Measurements from ENCODE around the gene MAGEA4. TPM values are rescaled to one million over a fixed set of nuclear protein-coding genes. Genes with fewer than 3 reads are reported as not detected.

The MAGEA4 gene
- not detected for total RNA-seq
- not detected for polyA plus RNA-seq
- long read RNA-seq, donor 1, result 0 reads
- long read RNA-seq, donor 2, result 0 reads
- long read RNA-seq, donor 3, result 0 reads
- long read RNA-seq, donor 4, result 0 reads
- long read RNA-seq, donor 5, result 0 reads

GRCh38 chrX:151912780-151913179 lies at the start of gene MAGEA4:
TSS of gene MAGEA4 (plus strand) at chrX:151912889. CDS start at chrX:151923665, 10,776 bp downstream.
- ATAC-seq (ENCODE audit: insufficient read depth, low FRiP score) (no peak), DNase-seq (no peak)
- H3K36me3 ChIP-seq (ENCODE audit: control insufficient read depth in 4 of 4, insufficient read depth in 4 of 4, low read length in 4 of 4), result no peaks in the 10 kb centered on the region
- H3K27me3 ChIP-seq (ENCODE audit: control insufficient read depth in 3 of 3, insufficient read depth in 3 of 3, low read length in 2 of 3), result no peaks in the 10 kb centered on the region
- TF ChIP-seq CTCF (IDR thresholded peaks at IDR 0.05; ENCODE audit: control extremely low read depth, extremely low read depth), result no peak
- H3K9me3 ChIP-seq (ENCODE audit: control insufficient read depth in 4 of 4, insufficient read depth in 3 of 4, low read length in 3 of 4), result no peaks in the 10 kb centered on the region
- no peaks in the 10 kb centered on the region for H3K4me1 ChIP-seq (ENCODE audit: control insufficient read depth in 5 of 5, insufficient read depth in 5 of 5, low read length in 5 of 5)
- WGBS, 2 donors, result 93 to 95% methylated on average over 8 to 11 of the region's 11 CpGs
- no peak within 1 kb of the TSS for H3K4me3 ChIP-seq
- H3K9ac ChIP-seq (ENCODE audit: insufficient read depth in 1 of 2, low read length in 2 of 2), result no peak within 1 kb of the TSS
- no peak within 1 kb of the TSS for H3K27ac ChIP-seq (ENCODE audit: low read depth in 1 of 2, low read length in 1 of 2)

- WGBS, 2 donors, result 73 to 90% methylated on average over 1 of the region's 1 CpG
- peaks cover 0 to 2% (median 0%) of the 10 kb centered on the region in 3 donors for H3K27me3 ChIP-seq (ENCODE audit: control insufficient read depth in 3 of 3, insufficient read depth in 3 of 3, low read length in 2 of 3)
- H3K9ac ChIP-seq (ENCODE audit: insufficient read depth in 1 of 2, low read length in 2 of 2), result no peak overlapping the region
- H3K27ac ChIP-seq (ENCODE audit: low read depth in 1 of 2, low read length in 1 of 2), result no peak overlapping the region
- no peaks in the 10 kb centered on the region for H3K36me3 ChIP-seq (ENCODE audit: control insufficient read depth in 4 of 4, insufficient read depth in 4 of 4, low read length in 4 of 4)
- no peak for DNase-seq
- no peak for ATAC-seq (ENCODE audit: insufficient read depth, low FRiP score)
- no peak overlapping the region for H3K4me3 ChIP-seq
- H3K9me3 ChIP-seq (ENCODE audit: control insufficient read depth in 4 of 4, insufficient read depth in 3 of 4, low read length in 3 of 4), result peaks cover 0 to 4% (median 1%) of the 10 kb centered on the region in 4 donors
- no peaks in the 10 kb centered on the region for H3K4me1 ChIP-seq (ENCODE audit: control insufficient read depth in 5 of 5, insufficient read depth in 5 of 5, low read length in 5 of 5)
- no peak for TF ChIP-seq CTCF (IDR thresholded peaks at IDR 0.05; ENCODE audit: control extremely low read depth, extremely low read depth)
Observed at GRCh38 chrX:151870602-151871001, 42.1 kb upstream of the MAGEA4 start.

GRCh38 chrX:151871244-151871643 lies 41.4 kb upstream of the MAGEA4 start:
- H3K4me1 ChIP-seq (ENCODE audit: control insufficient read depth in 5 of 5, insufficient read depth in 5 of 5, low read length in 5 of 5), result no peaks in the 10 kb centered on the region
- no peak for DNase-seq
- H3K27me3 ChIP-seq (ENCODE audit: control insufficient read depth in 3 of 3, insufficient read depth in 3 of 3, low read length in 2 of 3), result peaks cover 0 to 2% (median 0%) of the 10 kb centered on the region in 3 donors
- H3K4me3 ChIP-seq, result no peak overlapping the region
- no peak overlapping the region for H3K9ac ChIP-seq (ENCODE audit: insufficient read depth in 1 of 2, low read length in 2 of 2)
- peaks cover 0 to 4% (median 1%) of the 10 kb centered on the region in 4 donors for H3K9me3 ChIP-seq (ENCODE audit: control insufficient read depth in 4 of 4, insufficient read depth in 3 of 4, low read length in 3 of 4)
- no peak overlapping the region for H3K27ac ChIP-seq (ENCODE audit: low read depth in 1 of 2, low read length in 1 of 2)
- TF ChIP-seq CTCF (IDR thresholded peaks at IDR 0.05; ENCODE audit: control extremely low read depth, extremely low read depth), result no peak
- 67 to 82% methylated on average over 3 of the region's 3 CpGs for WGBS, 2 donors
- H3K36me3 ChIP-seq (ENCODE audit: control insufficient read depth in 4 of 4, insufficient read depth in 4 of 4, low read length in 4 of 4), result no peaks in the 10 kb centered on the region
- ATAC-seq (ENCODE audit: insufficient read depth, low FRiP score), result no peak

GRCh38 chrX:151873096-151873495 lies 39.6 kb upstream of the MAGEA4 start:
- H3K27me3 ChIP-seq (ENCODE audit: control insufficient read depth in 3 of 3, insufficient read depth in 3 of 3, low read length in 2 of 3), result peaks cover 0 to 2% (median 0%) of the 10 kb centered on the region in 3 donors
- H3K9me3 ChIP-seq (ENCODE audit: control insufficient read depth in 4 of 4, insufficient read depth in 3 of 4, low read length in 3 of 4), result peaks cover 0 to 10% (median 2%) of the 10 kb centered on the region in 4 donors
- no peak overlapping the region for H3K27ac ChIP-seq (ENCODE audit: low read depth in 1 of 2, low read length in 1 of 2)
- WGBS, 2 donors, result 49 to 89% methylated on average over 2 of the region's 2 CpGs
- DNase-seq (no peak), ATAC-seq (ENCODE audit: insufficient read depth, low FRiP score) (no peak)
- no peaks in the 10 kb centered on the region for H3K36me3 ChIP-seq (ENCODE audit: control insufficient read depth in 4 of 4, insufficient read depth in 4 of 4, low read length in 4 of 4)
- H3K9ac ChIP-seq (ENCODE audit: insufficient read depth in 1 of 2, low read length in 2 of 2), result no peak overlapping the region
- H3K4me3 ChIP-seq, result no peak overlapping the region
- no peaks in the 10 kb centered on the region for H3K4me1 ChIP-seq (ENCODE audit: control insufficient read depth in 5 of 5, insufficient read depth in 5 of 5, low read length in 5 of 5)
- no peak for TF ChIP-seq CTCF (IDR thresholded peaks at IDR 0.05; ENCODE audit: control extremely low read depth, extremely low read depth)

Measured in lung (tissue), 16 donors.